Measurements from ENCODE around the gene FOXN3. TPM values are rescaled to one million over a fixed set of nuclear protein-coding genes. Genes with fewer than 3 reads are reported as not detected.

Gene FOXN3
- total RNA-seq, 2 experiments from 2014 or later, result 68.3 to 80.8 TPM

GRCh38 chr14:89108608-89109007, 308.4 kb downstream of the FOXN3 start:
- ChIA-PET POLR2A (no interaction called here), CTCF (no interaction called here)

GRCh38 chr14:89107626-89108025, 309.4 kb downstream of the FOXN3 start:
- CTCF ChIA-PET, result no interaction called here
- POLR2A ChIA-PET, result no interaction called here

Measured in activated CD8-positive, alpha-beta memory T cell treated with anti-CD3 and anti-CD28 coated beads for 36 hours (primary cell).